Activated CD4-positive, alpha-beta T cell treated with anti-CD3 and anti-CD28 coated beads, Interleukin-10, Interleukin-2, amounts not matched to agents 100 ng/mL and 50 ng/mL, durations not matched to agents 16 hours and 8 hours (primary cell): Measurements from ENCODE around the gene LSM7.

Experiments used
- DNase-seq: peaks from one replicate; pipeline ENCODE4 v3.0.0-alpha.2; 2020

LSM7 gene

GRCh38 chr19:2336528-2337328 is 8.3 kb upstream of the LSM7 start:
- no peak for DNase-seq

DNA sequence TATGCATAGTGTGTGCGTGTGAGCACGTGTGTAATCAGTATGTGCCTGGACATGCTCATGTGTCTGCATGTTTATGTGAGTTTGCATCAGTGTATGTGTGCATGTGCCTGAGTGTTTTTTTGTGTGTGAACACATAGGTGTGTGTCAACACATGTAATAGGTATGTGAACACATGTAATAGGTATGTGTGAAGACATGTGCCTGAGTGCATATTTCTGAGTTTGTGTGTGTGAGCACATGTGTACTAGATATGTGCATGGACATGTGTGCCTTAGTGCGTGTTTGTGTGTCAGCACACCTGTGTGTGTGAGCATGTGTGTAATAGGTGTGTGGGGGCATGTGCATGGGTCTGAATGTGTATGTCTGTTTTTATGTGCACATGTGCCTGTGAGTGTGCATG is 7.5 kb upstream of the LSM7 start:
- no peak for DNase-seq

DNA sequence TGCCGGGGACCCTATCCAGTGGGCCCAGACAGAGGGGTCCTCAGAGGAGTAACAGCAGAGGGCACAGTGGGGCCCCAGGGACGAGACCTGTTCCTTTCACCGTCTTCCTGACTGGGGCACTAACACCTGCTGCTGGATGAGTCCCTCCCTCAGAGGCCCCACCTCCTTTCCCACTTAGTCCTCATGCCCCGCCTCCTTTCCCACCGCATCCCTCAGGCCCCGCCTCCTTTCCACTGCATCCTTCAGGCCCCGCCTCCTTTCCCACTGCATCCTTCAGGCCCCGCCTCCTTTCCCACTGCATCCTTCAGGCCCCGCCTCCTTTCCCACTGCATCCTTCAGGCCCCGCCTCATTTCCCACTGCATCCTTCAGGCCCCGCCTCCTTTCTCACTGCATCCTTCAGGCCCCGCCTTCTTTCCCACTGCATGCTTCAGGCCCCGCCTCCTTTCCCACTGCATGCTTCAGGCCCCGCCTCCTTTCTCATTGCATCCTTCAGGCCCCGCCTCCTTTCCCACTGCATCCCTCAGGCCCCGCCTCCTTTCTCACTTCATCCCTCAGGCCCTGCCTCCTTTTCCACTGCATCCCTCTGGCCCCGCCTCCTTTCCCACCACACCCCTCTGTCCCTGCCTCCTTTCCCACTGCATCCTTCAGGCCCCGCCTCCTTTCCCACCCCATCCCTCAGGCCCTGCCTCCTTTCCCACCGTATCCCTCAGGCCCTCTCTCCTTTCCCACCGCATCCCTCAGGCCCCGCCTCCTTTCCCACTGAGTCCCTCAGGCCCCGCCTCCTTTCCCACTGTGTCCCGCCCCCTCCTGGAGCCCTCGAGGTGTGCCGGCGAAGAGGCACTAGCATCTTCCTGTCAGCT is 6.8 kb upstream of the LSM7 start:
- DNase-seq = no peak

GRCh38 chr19:2334426-2334825 is 6.0 kb upstream of the LSM7 start:
- DNase-seq = no peak

DNA sequence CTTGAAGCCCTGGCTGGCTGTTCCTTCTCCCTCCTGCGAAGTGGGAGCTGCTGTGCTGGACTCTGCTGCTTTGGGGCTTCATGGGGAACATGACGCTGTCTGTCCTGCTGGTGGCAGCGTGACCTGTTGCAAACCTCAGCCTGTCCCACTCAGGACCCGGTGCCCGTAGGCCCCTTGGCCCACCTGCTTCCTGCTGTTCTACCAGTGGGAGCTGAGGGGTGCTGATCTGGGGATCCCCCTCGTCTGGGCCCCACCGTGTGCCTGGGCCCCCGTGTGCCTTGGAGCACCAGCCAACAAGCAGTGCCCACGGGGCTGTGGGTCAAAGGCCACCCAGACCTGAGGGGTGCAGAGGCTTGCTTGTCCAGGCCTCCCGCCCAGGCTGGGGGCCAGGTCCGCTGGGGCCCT is 5.4 kb upstream of the LSM7 start:
- DNase-seq = no peak

- no peak for DNase-seq
These were observed 4.8 kb upstream of the LSM7 start for GRCh38 chr19:2333027-2333806.

- DNase-seq = peak; percentile 39
These were observed 4.1 kb upstream of the LSM7 start for GRCh38 chr19:2332341-2333026.

- no peak for DNase-seq
These were observed 3.3 kb upstream of the LSM7 start for GRCh38 chr19:2331601-2332246.

DNA sequence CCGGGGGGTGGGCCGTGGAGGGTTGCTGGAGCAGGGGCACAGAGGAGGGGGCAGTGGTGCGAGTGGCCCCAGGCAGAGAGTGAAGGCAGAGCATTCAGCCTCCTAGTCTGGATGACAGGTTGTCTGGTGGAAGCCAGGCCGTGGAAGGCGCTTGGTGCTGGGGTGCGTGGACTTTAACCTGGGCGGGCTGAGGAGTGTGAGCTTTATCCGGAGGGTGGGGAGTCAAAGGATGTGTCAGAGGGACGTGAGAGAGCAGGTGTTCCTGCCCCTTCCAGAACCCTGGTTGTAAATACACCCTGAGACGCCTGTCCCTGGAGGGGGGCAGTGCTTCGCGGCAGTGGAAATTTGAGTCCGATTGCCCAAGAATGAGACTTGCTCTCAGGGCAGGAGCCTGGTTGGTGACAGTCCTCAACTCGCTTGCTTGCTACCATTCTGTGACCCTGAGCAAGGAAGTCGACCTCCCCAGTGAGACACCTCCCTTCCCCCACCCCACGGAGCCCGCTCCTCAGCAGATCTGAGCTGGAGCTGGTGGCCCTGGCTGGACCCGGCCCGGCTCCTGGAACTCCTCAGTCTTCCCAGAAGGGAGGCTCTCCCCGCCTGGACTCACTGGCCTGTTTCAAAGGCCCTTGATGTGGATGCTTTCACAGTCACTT is 2.4 kb upstream of the LSM7 start:
- no peak for DNase-seq

GRCh38 chr19:2330255-2330631 is 1.9 kb upstream of the LSM7 start:
- DNase-seq = no peak

GRCh38 chr19:2329501-2329916 is 1.1 kb upstream of the LSM7 start:
- no peak for DNase-seq

GRCh38 chr19:2329149-2329478 is 728 bp upstream of the LSM7 start:
- no peak for DNase-seq

DNA sequence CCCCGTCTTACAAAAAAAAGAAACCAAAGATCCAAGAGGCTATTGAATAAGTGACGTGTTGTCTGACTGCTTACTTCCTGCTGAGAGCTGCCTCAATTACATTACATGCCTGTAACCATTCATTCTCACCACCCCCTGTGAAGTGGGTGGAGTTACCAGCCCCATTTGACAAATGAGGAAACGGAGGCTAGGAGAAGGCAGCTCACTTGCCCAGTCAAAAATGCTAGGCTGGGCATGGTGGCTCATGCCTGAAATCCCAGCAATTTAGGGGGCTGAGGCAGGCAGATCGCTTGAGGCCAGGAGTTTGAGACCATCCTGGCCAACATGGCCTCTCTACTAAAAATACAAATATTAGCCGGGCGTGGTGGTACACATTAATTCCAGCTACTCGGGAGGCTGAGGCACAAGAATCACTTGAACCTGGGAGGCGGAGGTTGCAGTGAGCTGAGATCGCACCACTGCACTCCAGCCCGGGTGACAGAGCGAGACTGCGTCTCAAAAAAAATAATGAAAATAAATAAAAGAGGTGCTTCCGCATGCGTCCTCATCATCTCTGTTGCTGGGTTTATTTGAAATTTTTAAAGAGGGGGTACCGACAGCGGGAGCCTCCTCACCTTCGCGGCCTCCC is 499 bp downstream of the LSM7 start:
- peak; percentile 94 for DNase-seq

- DNase-seq = no peak
These were observed 1.6 kb downstream of the LSM7 start for GRCh38 chr19:2326699-2327360.

- DNase-seq = no peak
These were observed 2.9 kb downstream of the LSM7 start for GRCh38 chr19:2325281-2326046.

GRCh38 chr19:2324220-2324948 is 4.0 kb downstream of the LSM7 start:
- DNase-seq = no peak

DNA sequence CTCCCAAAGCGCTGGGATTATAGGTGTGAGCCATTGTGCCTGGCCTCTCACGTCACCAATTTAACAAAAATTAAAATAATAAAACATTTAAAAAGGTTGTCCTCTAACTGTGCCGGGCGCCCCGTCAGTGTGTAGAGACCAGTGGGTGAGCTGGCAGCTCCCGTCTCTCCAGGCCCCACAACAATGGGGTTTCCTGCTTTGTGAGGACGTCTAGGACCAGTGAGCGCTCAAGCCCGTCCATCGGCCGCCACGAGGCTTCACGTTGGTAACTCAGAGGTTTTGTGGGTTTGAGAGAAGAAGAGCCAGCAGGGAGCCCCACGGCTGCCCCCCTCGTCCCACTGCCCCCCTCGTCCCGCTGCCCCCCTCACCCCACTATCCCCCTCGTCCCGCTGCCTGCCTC is 4.7 kb downstream of the LSM7 start:
- DNase-seq = no peak

DNA sequence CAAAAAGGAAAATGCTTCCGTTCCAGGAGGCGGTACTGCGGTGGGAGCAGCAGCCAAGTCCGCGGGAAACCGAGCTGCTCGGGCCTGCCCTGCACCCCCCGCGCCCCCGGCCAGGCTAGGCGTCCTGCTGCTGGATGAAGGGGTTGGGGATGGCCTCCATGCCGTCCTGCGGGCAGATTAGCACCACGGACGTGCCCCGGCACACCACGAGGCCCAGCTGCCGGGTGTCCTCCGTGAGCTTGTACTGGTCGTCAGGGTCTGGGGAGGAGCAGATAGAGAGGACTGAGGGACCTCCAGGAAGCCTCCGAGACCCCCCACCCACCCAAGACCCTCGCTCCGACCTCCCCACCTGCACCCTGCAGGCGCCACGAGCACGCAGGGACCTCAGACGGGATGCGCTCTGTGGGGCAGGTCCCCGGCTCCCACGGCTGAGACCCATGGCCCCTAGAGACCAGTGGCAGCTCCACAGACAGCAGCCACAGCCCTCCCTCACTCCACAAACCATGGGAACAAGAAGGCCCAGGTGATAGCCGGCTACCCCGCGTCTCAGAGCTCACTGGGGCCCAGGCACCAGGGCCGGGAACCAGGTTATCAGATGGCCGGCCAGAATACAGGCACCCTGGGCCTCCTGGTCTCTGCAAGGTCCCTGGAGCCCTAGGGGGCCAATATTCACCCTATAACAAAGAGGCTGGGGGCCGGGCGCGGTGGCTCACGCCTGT is 6.7 kb downstream of the LSM7 start:
- DNase-seq = no peak

- DNase-seq = no peak
These were observed 7.4 kb downstream of the LSM7 start for GRCh38 chr19:2320939-2321338.
